Measurements from ENCODE around the gene SIGLEC14.

GRCh38 chr19:51632126-51632525 lies 14.5 kb downstream of the SIGLEC14 start:
- no peak for TF ChIP-seq CTCF (IDR thresholded peaks at IDR 0.05)
- TF ChIP-seq POLR2A (IDR thresholded peaks at IDR 0.05): no peak
